Progenitor cell of endocrine pancreas (in vitro differentiated cells): ENCODE data around the gene HERPUD1. TPM values are rescaled to one million over a fixed set of nuclear protein-coding genes. Genes with fewer than 3 reads are reported as not detected.

Source experiments
- DNase-seq: peaks from one replicate; pipeline ENCODE4 v3.0.0; 2021; ENCODE audit warnings: low spot score; ENCODE audit not compliant: unreplicated experiment
- H3K27ac Mint-ChIP-seq: 2 replicates; pipeline ENCODE4 v1.8.0; 2021; ENCODE audit warnings: mild to moderate bottlenecking, moderate library complexity, mixed read lengths
- H3K27me3 Mint-ChIP-seq: 2 replicates; pipeline ENCODE4 v1.8.0; 2021; ENCODE audit warnings: mixed read lengths
- H3K36me3 Mint-ChIP-seq: 2 replicates; pipeline ENCODE4 v1.8.0; 2022; ENCODE audit warnings: mixed read lengths; ENCODE audit not compliant: insufficient read depth
- H3K4me1 Mint-ChIP-seq: 2 replicates; pipeline ENCODE4 v1.8.0; 2021; ENCODE audit warnings: low read depth, mixed read lengths
- H3K4me3 Mint-ChIP-seq: 2 replicates; pipeline ENCODE4 v1.8.0; 2021; ENCODE audit warnings: low read depth, mild to moderate bottlenecking, moderate library complexity, mixed read lengths
- H3K9me3 Mint-ChIP-seq: 2 replicates; pipeline ENCODE4 v1.8.0; 2021; ENCODE audit warnings: low read depth, mixed read lengths
- CTCF ChIP-seq: fragments of 200-600 bp; sonication (generic); IDR thresholded peaks from one replicate; pipeline ENCODE4 v1.5.0; 2021; ENCODE audit warnings: antibody characterized with exemption, mild to moderate bottlenecking; ENCODE audit not compliant: unreplicated experiment
- total RNA-seq: library from RNA; stranded (reverse); gene quantifications from 2 replicates; pipeline ENCODE4 v1.2.1, GENCODE V29; 2021

HERPUD1 gene
- total RNA-seq, 1 donor from 2014 or later, result 70.0 TPM

GRCh38 chr16:56956076-56956475, 24.1 kb downstream of the HERPUD1 start:
- no peak overlapping the region for H3K27ac Mint-ChIP-seq
- H3K27me3 Mint-ChIP-seq, result peaks cover 3% of the 10 kb centered on the region
- H3K9me3 Mint-ChIP-seq, result no peaks in the 10 kb centered on the region
- no peaks in the 10 kb centered on the region for H3K36me3 Mint-ChIP-seq
- H3K4me1 Mint-ChIP-seq, result no peaks in the 10 kb centered on the region
- no peak for DNase-seq
- H3K4me3 Mint-ChIP-seq, result no peak overlapping the region
- no peak for TF ChIP-seq CTCF

- H3K9me3 Mint-ChIP-seq, result no peaks in the 10 kb centered on the region
- H3K4me1 Mint-ChIP-seq, result no peaks in the 10 kb centered on the region
- H3K4me3 Mint-ChIP-seq, result no peak overlapping the region
- no peak for TF ChIP-seq CTCF
- H3K27me3 Mint-ChIP-seq, result peaks cover 3% of the 10 kb centered on the region
- H3K27ac Mint-ChIP-seq, result no peak overlapping the region
- DNase-seq, result no peak
- no peaks in the 10 kb centered on the region for H3K36me3 Mint-ChIP-seq
Measured at GRCh38 chr16:56956756-56957155, 24.8 kb downstream of the HERPUD1 start.

GRCh38 chr16:56960681-56961281, 28.8 kb downstream of the HERPUD1 start:
- Mint-ChIP-seq H3K4me3 (no peak overlapping the region), H3K27ac (no peak overlapping the region), H3K27me3 (peaks cover 3% of the 10 kb centered on the region), H3K4me1 (no peaks in the 10 kb centered on the region), H3K36me3 (no peaks in the 10 kb centered on the region), H3K9me3 (no peaks in the 10 kb centered on the region)
- no peak for TF ChIP-seq CTCF
- no peak for DNase-seq

- Mint-ChIP-seq H3K9me3 (no peaks in the 10 kb centered on the region), H3K27ac (no peak overlapping the region), H3K36me3 (no peaks in the 10 kb centered on the region), H3K27me3 (peaks cover 3% of the 10 kb centered on the region), H3K4me1 (no peaks in the 10 kb centered on the region), H3K4me3 (no peak overlapping the region)
- TF ChIP-seq CTCF, result no peak
- DNase-seq, result no peak
Measured at GRCh38 chr16:56961386-56961785, 29.4 kb downstream of the HERPUD1 start.

- Mint-ChIP-seq H3K9me3 (no peaks in the 10 kb centered on the region), H3K27me3 (peaks cover 3% of the 10 kb centered on the region), H3K4me3 (no peak within 1 kb of the TSS), H3K36me3 (no peaks in the 10 kb centered on the region), H3K27ac (no peak within 1 kb of the TSS), H3K4me1 (no peaks in the 10 kb centered on the region)
- no peak for TF ChIP-seq CTCF
- DNase-seq, result no peak
Measured at GRCh38 chr16:56961851-56962281, 29.9 kb downstream of the HERPUD1 start, which contains the start of gene CETP. CETP (plus strand) TSS chr16:56961950; CDS start chr16:56961980, 30 bp downstream.
